Endothelial cell of umbilical vein (primary cell): ENCODE results near the gene FXYD4. TPM values are rescaled to one million over a fixed set of nuclear protein-coding genes. Genes with fewer than 3 reads are reported as not detected.
A peak's percentile ranks its signal among the peaks of the same experiment; 100 is the strongest.

Source experiments
- BruUV-seq: library from RNA; stranded (reverse); fragments of 400-500 nt; replicated peaks from 2 replicates; lab custom pipeline; 2021; lab: Mats Ljungman, UMichigan
- CTCF ChIA-PET: fragments of 300-600, 350-600 bp; sonication (Branson Sonifier 250); formaldehyde crosslinking; loops from one replicate; lab custom pipeline; 2021; ENCODE audit warnings: antibody characterized with exemption, inconsistent platforms; lab: Charles Lee
- POLR2A ChIA-PET: fragments of 300-600, 350-600 bp; sonication (Branson Sonifier 250); formaldehyde crosslinking; loops from one replicate; lab custom pipeline; 2021; ENCODE audit warnings: antibody characterized with exemption, inconsistent platforms; lab: Charles Lee
- DNase-seq: peaks from one replicate; pipeline ENCODE4 v3.0.0-alpha.2; 2011; ENCODE audit warnings: low read depth, low spot score
- FAIRE-seq: peaks from 2 replicates; lab custom pipeline; 2011; peaks lifted over from hg19 to GRCh38; lab: Jason Lieb, UNC
- H2AFZ ChIP-seq: 2 replicates; pipeline ENCODE4 v1.6.0; 2012; ENCODE audit warnings: low read depth, low read length, control low read depth, inconsistent platforms
- H3K27ac ChIP-seq: 2 replicates; pipeline ENCODE4 v1.5.1; 2011; ENCODE audit warnings: low read depth, mild to moderate bottlenecking, control low read depth, low read length, moderate library complexity; ENCODE audit not compliant: insufficient read depth
- H3K27me3 ChIP-seq, 2 experiments: 2 replicates each; pipeline versions ENCODE4 v1.6.0 to v1.6.1; 2011; ENCODE audit warnings: low read length in 2 of 2, mixed read lengths in 1 of 2; ENCODE audit not compliant: control insufficient read depth in 2 of 2, insufficient read depth in 2 of 2
- H3K36me3 ChIP-seq, 2 experiments: 2 replicates in 1 of 2; 3 replicates in 1 of 2; pipeline ENCODE4 v1.5.1; 2011; ENCODE audit warnings: low read length in 2 of 2, mild to moderate bottlenecking in 1 of 2, moderate library complexity in 1 of 2; ENCODE audit not compliant: control insufficient read depth in 2 of 2, insufficient read depth in 2 of 2; ENCODE audit errors: extremely low read depth in 1 of 2
- H3K4me1 ChIP-seq: 3 replicates; pipeline ENCODE4 v1.5.1; 2011; ENCODE audit warnings: mild to moderate bottlenecking, low read length; ENCODE audit not compliant: control insufficient read depth, insufficient read depth; ENCODE audit errors: extremely low read depth
- H3K4me2 ChIP-seq: 2 replicates; pipeline ENCODE4 v1.6.1; 2011; ENCODE audit warnings: low read length, control low read depth, mixed read lengths; ENCODE audit not compliant: insufficient read depth
- H3K4me3 ChIP-seq, 3 experiments: fragments of 200-600 bp in 1 of 3; sonication (generic), shearing (Covaris generic) in 1 of 3; replicated peaks in 1 of 3; 2 replicates each; pipeline ENCODE4 v1.5.1; 2011 to 2016; ENCODE audit warnings: control low read depth in 3 of 3, low read length in 3 of 3, mild to moderate bottlenecking in 2 of 3, inconsistent platforms in 1 of 3, low read depth in 1 of 3, moderate library complexity in 1 of 3; ENCODE audit not compliant: insufficient read depth in 1 of 3
- H3K79me2 ChIP-seq: 2 replicates; pipeline ENCODE4 v1.6.0; 2012; ENCODE audit warnings: low read length, inconsistent platforms; ENCODE audit not compliant: control insufficient read depth, insufficient read depth
- H3K9ac ChIP-seq: replicated peaks from 2 replicates; pipeline ENCODE3; 2011; ENCODE audit warnings: low read length, control low read depth; ENCODE audit not compliant: insufficient read depth; ENCODE audit errors: extremely low read depth
- H3K9me1 ChIP-seq: replicated peaks from 3 replicates; pipeline ENCODE4 v1.6.0; 2011; ENCODE audit warnings: mild to moderate bottlenecking, low read length; ENCODE audit not compliant: control insufficient read depth, insufficient read depth; ENCODE audit errors: extremely low read depth
- H3K9me3 ChIP-seq: replicated peaks from 2 replicates; pipeline ENCODE4 v1.5.1; 2012; ENCODE audit warnings: low read length, inconsistent platforms; ENCODE audit not compliant: control insufficient read depth, insufficient read depth
- H4K20me1 ChIP-seq: replicated peaks from 2 replicates; pipeline ENCODE3; 2011; ENCODE audit warnings: mild to moderate bottlenecking, low read length; ENCODE audit not compliant: control insufficient read depth, insufficient read depth; ENCODE audit errors: extremely low read depth
- CTCF ChIP-seq, 2 donors: IDR thresholded peaks; 1 replicate in 1 of 2; 2 replicates in 1 of 2; pipeline ENCODE4 v1.5.1; 2011; ENCODE audit warnings: low read length in 2 of 2, mild to moderate bottlenecking in 2 of 2, moderate library complexity in 2 of 2, control low read depth in 1 of 2, inconsistent platforms in 1 of 2, low read depth in 1 of 2; ENCODE audit not compliant: insufficient read depth in 1 of 2; ENCODE audit errors: extremely low read depth in 1 of 2
- EZH2 ChIP-seq: IDR thresholded peaks from 2 replicates; pipeline ENCODE4 v1.6.1; 2012; ENCODE audit warnings: borderline replicate concordance, low read depth, mild to moderate bottlenecking, moderate library complexity, low read length, inconsistent platforms; ENCODE audit not compliant: severe bottlenecking
- JUN ChIP-seq: IDR thresholded peaks from 2 replicates; pipeline ENCODE4 v1.6.1; 2011; ENCODE audit warnings: borderline replicate concordance, low read depth; ENCODE audit not compliant: insufficient read length, insufficient read depth
- MAX ChIP-seq: IDR thresholded peaks from 2 replicates; pipeline ENCODE4 v1.6.1; 2011; ENCODE audit not compliant: insufficient read depth, insufficient read length
- MYC ChIP-seq: IDR thresholded peaks from one replicate; pipeline ENCODE4 v1.6.1; 2011; ENCODE audit warnings: mild to moderate bottlenecking, low read depth, low read length
- POLR2A ChIP-seq: IDR thresholded peaks from 2 replicates; pipeline ENCODE4 v1.6.1; 2012; ENCODE audit warnings: low read depth, mild to moderate bottlenecking, control low read depth, low read length
- POLR2AphosphoS5 ChIP-seq: IDR thresholded peaks from 2 replicates; pipeline ENCODE4 v1.6.1; 2012; ENCODE audit warnings: low read depth, mild to moderate bottlenecking, control low read depth, low read length, moderate library complexity; ENCODE audit not compliant: insufficient read depth
- dilution Hi-C: fragments of 300-500 bp; cut with MboI; formaldehyde crosslinking; loops from one replicate; pipeline ENCODE4 v1.15.0; 2019; ENCODE audit warnings: low sequenced_read_pairs; ENCODE audit not compliant: extremely low pct_ligation_motif_present
- intact Hi-C: fragments of 100-400 bp; cut with micrococcal nuclease; formaldehyde crosslinking; loops from one replicate; pipeline ENCODE4 v1.10.0; 2022
- polyA plus RNA-seq, 4 experiments: library from polyadenylated mRNA; depleted of rRNA in 3 of 4; stranded (reverse) in 3 of 4; unstranded in 1 of 4; fragments of >200 nt; gene quantifications; 2 replicates each; pipeline versions ENCODE4 v1.2.1 to v1.2.3, GENCODE V29; 2011 to 2012; ENCODE audit warnings: missing spikeins in 1 of 4
- total RNA-seq: library from RNA; stranded (reverse); gene quantifications from 2 replicates; pipeline ENCODE4 v1.2.3, GENCODE V29; 2021

FXYD4 gene
- total and polyA plus RNA-seq, 2 donors (not counting 3 experiments of a cell fraction or from before 2014, with no cell fraction given) = not detected

GRCh38 chr10:43395571-43396060 lies 24.2 kb downstream of the FXYD4 start:
- H3K9ac ChIP-seq = peak overlapping the region; percentile 85
- dilution Hi-C loops = no loop called here
- TF ChIP-seq CTCF (IDR thresholded peaks at IDR 0.05; ENCODE audit: extremely low read depth in 1 of 2, insufficient read depth in 1 of 2, low read depth in 1 of 2, low read length in 2 of 2) = no peak
- no peak for TF ChIP-seq JUN
- TF ChIP-seq POLR2A = peak; percentile 23
- no peak for TF ChIP-seq EZH2
- no peak for TF ChIP-seq MYC
- no peak for TF ChIP-seq POLR2AphosphoS5
- TF ChIP-seq MAX = no peak
- H3K27ac ChIP-seq = peak overlapping the region; percentile 79
- H3K36me3 ChIP-seq = peaks cover 11 to 22% of the 10 kb centered on the region in 2 experiments
- intact Hi-C loops = no loop called here
- H3K4me2 ChIP-seq = peak overlapping the region; percentile 51
- peak; percentile 33 for DNase-seq
- H3K9me3 ChIP-seq = no peaks in the 10 kb centered on the region
- H3K4me3 ChIP-seq = peak overlapping the region; percentile 9 to 79 (median 49)
- peaks cover 87% of the 10 kb centered on the region for H3K79me2 ChIP-seq
- peaks cover 13% of the 10 kb centered on the region for H4K20me1 ChIP-seq
- ChIA-PET CTCF (interaction anchor here (0.7 to 2.7 kb wide), 3 partner anchors 12 to 191 kb away, joined by 3 to 17 read pairs (median 4); no protein-coding TSS in a partner anchor), POLR2A (interaction anchor here (1.2 kb wide), 1 partner anchor 12 kb away, joined by 4 read pairs; no protein-coding TSS in a partner anchor)
- H2AFZ ChIP-seq = no peak overlapping the region
- BruUV-seq = no TSS peak
- H3K27me3 ChIP-seq = no peaks in the 10 kb centered on the region
- peaks cover 37% of the 10 kb centered on the region for H3K4me1 ChIP-seq
- FAIRE-seq = peak; percentile 48
- no peaks in the 10 kb centered on the region for H3K9me1 ChIP-seq
